ENCODE results near the gene CMTM5. TPM values are rescaled to one million over a fixed set of nuclear protein-coding genes. Genes with fewer than 3 reads are reported as not detected.

Gene CMTM5
- total and polyA plus RNA-seq, 7 experiments from 2014 or later: not detected

- H3K4me3 Mint-ChIP-seq: peak overlapping the region; percentile 70 to 92 (median 86)
- Histone ChIP-seq H3K9me3 (ENCODE audit: control insufficient read depth in 2 of 3, low read length in 3 of 3) (no peaks in the 10 kb centered on the region), H3K27me3 (ENCODE audit: control insufficient read depth in 2 of 2, insufficient read depth in 2 of 2, low read length in 2 of 2) (no peaks in the 10 kb centered on the region), H3K4me3 (ENCODE audit: low read length) (peak overlapping the region; percentile 54), H3K36me3 (ENCODE audit: control insufficient read depth in 2 of 3, insufficient read depth in 3 of 3, low read length in 3 of 3) (peaks cover 0 to 4% (median 0%) of the 10 kb centered on the region in 3 experiments), H3K4me1 (ENCODE audit: control insufficient read depth in 2 of 2, insufficient read depth in 2 of 2, low read length in 2 of 2) (no peaks in the 10 kb centered on the region), H3K27ac (ENCODE audit: low read depth, low read length) (peak overlapping the region; percentile 58)
- peaks cover 0 to 53% (median 33%) of the 10 kb centered on the region in 5 donors for H3K27me3 Mint-ChIP-seq
- POLR2A ChIA-PET: interaction anchor here (2.2 to 3.3 kb wide), 2 partner anchors 31 to 50 kb away, joined by 10 to 26 read pairs; partner anchors contain the start of genes PABPN1 and PPP1R3E
- H3K9me3 Mint-ChIP-seq: peaks cover 0 to 1% (median 0%) of the 10 kb centered on the region in 11 donors
- peak overlapping the region in 4 of 9 donors; percentile 5 to 93 (median 55) for H3K27ac Mint-ChIP-seq
- peaks cover 0 to 4% (median 0%) of the 10 kb centered on the region in 5 donors for H3K36me3 Mint-ChIP-seq
- intact Hi-C loops (cut with micrococcal nuclease): loop anchor here in 1 of 2 donors (1.0 kb wide), 4 partner anchors 24 to 117 kb away; partner anchors contain the start of genes NGDN, PABPN1 and PPP1R3E
- peaks cover 10 to 25% (median 18%) of the 10 kb centered on the region in 7 donors for H3K4me1 Mint-ChIP-seq
- DNase-seq: peak in 3 of 9 donors; percentile 2 to 14 (median 6)
- no peak for ATAC-seq
- CTCF ChIA-PET: interaction anchor here (0.8 kb wide), 1 partner anchor 31 kb away, joined by 3 read pairs; the partner anchor contains the start of gene PABPN1
Measured at GRCh38 chr14:23351681-23352505, 25.0 kb upstream of the CMTM5 start.

- H3K27me3 Mint-ChIP-seq: peaks cover 0 to 55% (median 33%) of the 10 kb centered on the region in 5 donors
Measured at GRCh38 chr14:23352506-23353432, 24.1 kb upstream of the CMTM5 start, which contains the start of gene SLC22A17. Gene SLC22A17, minus strand, starts transcription at chr14:23352887.

GRCh38 chr14:23353433-23353780 is 23.4 kb upstream of the CMTM5 start:
- DNase-seq: no peak
- Histone ChIP-seq H3K27me3 (ENCODE audit: control insufficient read depth in 2 of 2, insufficient read depth in 2 of 2, low read length in 2 of 2) (no peaks in the 10 kb centered on the region), H3K27ac (ENCODE audit: low read depth, low read length) (no peak overlapping the region), H3K9me3 (ENCODE audit: control insufficient read depth in 2 of 3, low read length in 3 of 3) (no peaks in the 10 kb centered on the region), H3K4me3 (ENCODE audit: low read length) (no peak overlapping the region), H3K36me3 (ENCODE audit: control insufficient read depth in 2 of 3, insufficient read depth in 3 of 3, low read length in 3 of 3) (no peaks in the 10 kb centered on the region), H3K4me1 (ENCODE audit: control insufficient read depth in 2 of 2, insufficient read depth in 2 of 2, low read length in 2 of 2) (no peaks in the 10 kb centered on the region)
- peaks cover 0 to 1% (median 0%) of the 10 kb centered on the region in 11 donors for H3K9me3 Mint-ChIP-seq
- peaks cover 0 to 55% (median 33%) of the 10 kb centered on the region in 5 donors for H3K27me3 Mint-ChIP-seq
- peaks cover 10 to 25% (median 18%) of the 10 kb centered on the region in 7 donors for H3K4me1 Mint-ChIP-seq
- peaks cover 0 to 4% (median 0%) of the 10 kb centered on the region in 5 donors for H3K36me3 Mint-ChIP-seq
- peak overlapping the region in 7 of 9 donors; percentile 5 to 93 (median 74) for H3K27ac Mint-ChIP-seq
- no peak for ATAC-seq
- peak overlapping the region; percentile 78 to 92 (median 88) for H3K4me3 Mint-ChIP-seq
- ChIA-PET POLR2A (interaction anchor here (0.9 to 3.3 kb wide), 4 partner anchors 30 to 67 kb away, joined by 3 to 26 read pairs (median 6); partner anchors contain the start of genes HOMEZ, PABPN1 and PPP1R3E), CTCF (interaction anchor here (0.8 kb wide), 1 partner anchor 32 kb away, joined by 4 read pairs; no protein-coding TSS in a partner anchor)
- intact Hi-C loops (cut with micrococcal nuclease): no loop called here

More at GRCh38 chr14:23352506-23353432, 24.1 kb upstream of the CMTM5 start, which contains the start of gene SLC22A17:
- peak within 1 kb of the TSS; percentile 58 for H3K27ac ChIP-seq (ENCODE audit: low read depth, low read length)
- Mint-ChIP-seq H3K4me1 (peaks cover 10 to 25% (median 18%) of the 10 kb centered on the region in 7 donors), H3K27ac (peak within 1 kb of the TSS in 8 of 9 donors; percentile 5 to 93 (median 77)), H3K36me3 (peaks cover 0 to 4% (median 0%) of the 10 kb centered on the region in 5 donors), H3K9me3 (peaks cover 0 to 1% (median 0%) of the 10 kb centered on the region in 11 donors), H3K4me3 (peak within 1 kb of the TSS; percentile 78 to 92 (median 88))
- H3K36me3 ChIP-seq (ENCODE audit: control insufficient read depth in 2 of 3, insufficient read depth in 3 of 3, low read length in 3 of 3): no peaks in the 10 kb centered on the region
- ChIA-PET POLR2A (interaction anchor here (0.9 to 3.3 kb wide), 4 partner anchors 29 to 67 kb away, joined by 3 to 26 read pairs (median 6); partner anchors contain the start of genes HOMEZ, PABPN1 and PPP1R3E), CTCF (interaction anchor here (0.8 kb wide), 2 partner anchors 32 to 33 kb away, joined by 3 to 4 read pairs; partner anchors contain the start of gene PABPN1)
- peak; percentile 93 for ATAC-seq
- peak within 1 kb of the TSS; percentile 54 for H3K4me3 ChIP-seq (ENCODE audit: low read length)
- H3K4me1 ChIP-seq (ENCODE audit: control insufficient read depth in 2 of 2, insufficient read depth in 2 of 2, low read length in 2 of 2): no peaks in the 10 kb centered on the region
- no peaks in the 10 kb centered on the region for H3K27me3 ChIP-seq (ENCODE audit: control insufficient read depth in 2 of 2, insufficient read depth in 2 of 2, low read length in 2 of 2)
- intact Hi-C loops (cut with micrococcal nuclease): loop anchor here in 1 of 2 donors (1.0 kb wide), 4 partner anchors 24 to 117 kb away; partner anchors contain the start of genes NGDN, PABPN1 and PPP1R3E
- H3K9me3 ChIP-seq (ENCODE audit: control insufficient read depth in 2 of 3, low read length in 3 of 3): no peaks in the 10 kb centered on the region
- DNase-seq: peak; percentile 42 to 80 (median 67)

DNA sequence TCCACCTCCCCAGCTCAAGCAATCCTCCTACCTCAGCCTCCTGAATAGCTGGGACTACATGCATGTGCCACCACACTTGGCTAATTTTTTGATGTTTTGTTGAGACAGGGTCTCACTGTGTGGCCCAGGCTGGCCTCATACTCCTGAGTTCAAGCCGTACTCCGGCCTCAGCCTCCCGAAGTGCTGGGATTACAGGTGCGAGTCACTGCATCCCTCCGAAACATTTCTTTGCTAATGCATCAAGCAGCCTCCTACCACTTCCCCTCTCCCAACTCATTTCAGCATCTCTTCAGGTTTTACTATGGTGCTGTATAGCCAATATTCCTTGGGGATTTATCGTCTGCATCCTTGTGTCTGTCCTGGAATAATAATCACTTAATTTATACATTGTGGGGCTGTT is 21.9 kb upstream of the CMTM5 start:
- no peak overlapping the region for H3K27ac Mint-ChIP-seq
- H3K36me3 ChIP-seq (ENCODE audit: control insufficient read depth in 2 of 3, insufficient read depth in 3 of 3, low read length in 3 of 3): no peaks in the 10 kb centered on the region
- POLR2A ChIA-PET: interaction anchor here (3.3 kb wide), 1 partner anchor 34 kb away, joined by 26 read pairs; the partner anchor contains the start of gene PABPN1

DNA sequence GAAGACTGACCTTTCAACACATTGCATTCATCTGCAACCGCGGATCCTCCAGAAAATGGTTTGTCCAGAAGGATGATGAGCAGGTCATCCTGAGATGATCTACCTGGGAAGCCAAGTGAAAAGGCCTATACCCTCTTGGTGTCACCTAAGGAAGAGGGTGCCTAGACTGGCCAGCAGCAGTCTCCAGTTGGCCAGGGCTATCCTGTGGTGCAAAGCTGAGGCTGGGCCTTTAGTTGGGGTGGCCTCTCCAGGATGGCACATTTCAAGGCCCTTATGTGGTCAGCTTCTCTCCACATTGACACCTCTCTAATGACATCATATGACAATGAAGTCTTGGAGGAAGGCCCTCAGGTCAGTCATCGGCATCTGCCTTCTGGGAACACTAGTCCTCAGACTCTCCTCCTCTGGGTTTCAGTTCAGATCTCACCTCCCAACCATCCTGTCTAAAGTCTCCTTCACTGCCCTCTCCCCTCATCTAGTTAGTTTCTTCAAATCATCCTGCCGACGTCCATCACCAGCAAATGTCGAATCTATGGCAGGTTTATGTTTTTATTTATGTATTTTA is 20.9 kb upstream of the CMTM5 start:
- H3K9me3 ChIP-seq (ENCODE audit: control insufficient read depth in 2 of 3, low read length in 3 of 3): no peaks in the 10 kb centered on the region
- POLR2A ChIA-PET: no interaction called here
- Mint-ChIP-seq H3K27ac (no peak overlapping the region), H3K36me3 (peaks cover 0 to 4% (median 0%) of the 10 kb centered on the region in 5 donors), H3K4me3 (no peak overlapping the region), H3K27me3 (peaks cover 0 to 42% (median 26%) of the 10 kb centered on the region in 5 donors), H3K4me1 (peaks cover 10 to 20% (median 14%) of the 10 kb centered on the region in 7 donors), H3K9me3 (peaks cover 0 to 1% (median 0%) of the 10 kb centered on the region in 11 donors)
- no peak overlapping the region for H3K27ac ChIP-seq (ENCODE audit: low read depth, low read length)
- no peaks in the 10 kb centered on the region for H3K36me3 ChIP-seq (ENCODE audit: control insufficient read depth in 2 of 3, insufficient read depth in 3 of 3, low read length in 3 of 3)
- no peaks in the 10 kb centered on the region for H3K27me3 ChIP-seq (ENCODE audit: control insufficient read depth in 2 of 2, insufficient read depth in 2 of 2, low read length in 2 of 2)
- ATAC-seq (no peak), DNase-seq (no peak)
- H3K4me1 ChIP-seq (ENCODE audit: control insufficient read depth in 2 of 2, insufficient read depth in 2 of 2, low read length in 2 of 2): no peaks in the 10 kb centered on the region
- H3K4me3 ChIP-seq (ENCODE audit: low read length): no peak overlapping the region
- intact Hi-C loops (cut with micrococcal nuclease): no loop called here
- CTCF ChIA-PET: interaction anchor here (0.8 kb wide), 1 partner anchor 78 kb away, joined by 3 read pairs; no protein-coding TSS in a partner anchor

More for the DNA sequence above, 21.9 kb upstream of the CMTM5 start:
- no peaks in the 10 kb centered on the region for H3K4me1 ChIP-seq (ENCODE audit: control insufficient read depth in 2 of 2, insufficient read depth in 2 of 2, low read length in 2 of 2)
- DNase-seq (no peak), ATAC-seq (no peak)
- intact Hi-C loops (cut with micrococcal nuclease): no loop called here
- H3K36me3 Mint-ChIP-seq: peaks cover 0 to 4% (median 0%) of the 10 kb centered on the region in 5 donors
- H3K9me3 ChIP-seq (ENCODE audit: control insufficient read depth in 2 of 3, low read length in 3 of 3): no peaks in the 10 kb centered on the region
- H3K4me3 Mint-ChIP-seq: peak overlapping the region in 1 of 10 donors; percentile 15
- H3K27ac ChIP-seq (ENCODE audit: low read depth, low read length): no peak overlapping the region
- no peaks in the 10 kb centered on the region for H3K27me3 ChIP-seq (ENCODE audit: control insufficient read depth in 2 of 2, insufficient read depth in 2 of 2, low read length in 2 of 2)
- H3K4me1 Mint-ChIP-seq: peaks cover 10 to 25% (median 18%) of the 10 kb centered on the region in 7 donors
- CTCF ChIA-PET: no interaction called here
- no peak overlapping the region for H3K4me3 ChIP-seq (ENCODE audit: low read length)
- peaks cover 0 to 51% (median 33%) of the 10 kb centered on the region in 5 donors for H3K27me3 Mint-ChIP-seq
- H3K9me3 Mint-ChIP-seq: peaks cover 0 to 1% (median 0%) of the 10 kb centered on the region in 11 donors
